ENCODE data around the gene EBNA1BP2. TPM values are rescaled to one million over a fixed set of nuclear protein-coding genes. Genes with fewer than 3 reads are reported as not detected.

Gene EBNA1BP2
- total RNA-seq, 4 donors from 2014 or later, result 41.5 to 110 (median 49.9) TPM

- TF ChIP-seq CTCF (IDR thresholded peaks at IDR 0.05), result no peak
- DNase-seq (ENCODE audit: low spot score) (peak; percentile 55), ATAC-seq (ENCODE audit: low FRiP score) (peak; percentile 80)
Observed at GRCh38 chr1:43172527-43172972, 460 bp upstream of the EBNA1BP2 start.

DNA sequence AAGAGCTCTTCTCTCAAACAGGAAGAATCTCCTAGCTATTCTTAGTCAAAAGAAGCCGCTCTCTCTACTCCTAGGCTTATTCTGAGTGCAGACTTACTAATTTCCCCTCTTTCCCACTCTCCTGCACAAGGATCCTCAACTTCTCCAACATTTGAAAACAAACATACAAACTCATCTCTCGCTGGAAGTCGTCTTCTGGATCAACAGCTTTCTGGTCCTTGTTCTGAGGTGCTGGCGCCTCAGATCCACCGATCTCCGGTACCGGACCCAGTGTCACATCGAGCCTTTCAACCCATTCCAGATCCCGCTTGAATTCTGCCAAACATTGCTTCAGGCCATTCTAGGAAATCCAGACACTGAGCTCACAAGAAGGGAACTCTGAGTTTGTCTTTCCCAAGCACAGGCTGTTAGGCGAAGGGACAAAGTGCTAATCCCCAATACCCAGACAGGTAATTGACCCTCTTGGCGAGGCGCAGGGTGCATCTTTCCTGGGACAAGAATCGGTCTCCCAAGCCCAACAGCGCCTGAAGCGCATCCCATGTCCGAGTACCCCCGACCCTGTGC is 696 bp downstream of the EBNA1BP2 start:
- no peak for TF ChIP-seq CTCF (IDR thresholded peaks at IDR 0.05)
- ATAC-seq (ENCODE audit: low FRiP score) (no peak), DNase-seq (ENCODE audit: low spot score) (no peak)

DNA sequence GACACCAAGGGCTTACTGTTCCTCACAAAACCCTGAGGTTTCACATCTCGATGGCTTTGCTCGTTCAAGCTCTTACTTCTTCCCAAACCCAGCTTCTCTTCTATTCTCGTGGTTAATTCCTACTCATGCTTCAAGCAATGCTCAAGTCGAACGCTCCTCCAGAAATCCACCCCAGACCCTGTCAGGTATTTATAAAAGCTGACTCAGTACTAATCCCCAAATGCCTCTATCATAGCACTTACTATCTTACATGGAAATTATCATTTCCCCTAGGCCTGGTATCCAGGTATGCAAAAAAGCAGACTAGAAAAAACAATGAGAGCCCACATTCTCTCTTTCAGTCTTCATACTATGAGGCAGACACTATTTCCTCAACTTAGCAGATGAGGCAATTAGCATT is 6.3 kb downstream of the EBNA1BP2 start:
- DNase-seq (ENCODE audit: low spot score), result no peak
- TF ChIP-seq CTCF (IDR thresholded peaks at IDR 0.05), result no peak

GRCh38 chr1:43165162-43165561 is 6.9 kb downstream of the EBNA1BP2 start:
- DNase-seq (ENCODE audit: low spot score), result no peak
- no peak for TF ChIP-seq CTCF (IDR thresholded peaks at IDR 0.05)
- ATAC-seq (ENCODE audit: low FRiP score), result no peak

More for the DNA sequence above, 6.3 kb downstream of the EBNA1BP2 start:
- no peak for ATAC-seq (ENCODE audit: low FRiP score)

DNA sequence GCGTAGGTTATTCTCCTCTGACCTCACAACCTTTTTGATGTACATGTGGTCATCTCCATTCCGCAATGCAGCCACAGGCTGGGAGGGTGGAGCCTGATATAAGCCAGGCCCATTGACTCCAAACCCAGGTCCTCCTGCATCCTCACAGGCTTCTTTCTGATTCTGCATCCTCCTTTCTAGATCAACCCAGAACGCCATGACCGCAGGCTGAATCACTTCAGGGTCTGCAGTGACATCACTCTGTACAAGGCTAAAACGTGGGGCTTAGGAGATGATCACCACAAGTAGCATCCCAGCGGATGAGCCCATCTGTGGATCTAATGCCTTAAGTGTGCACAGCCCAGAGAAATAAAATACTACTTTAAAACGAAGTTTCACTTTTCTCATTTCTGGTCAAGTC is 16.1 kb downstream of the EBNA1BP2 start:
- no peak for ATAC-seq (ENCODE audit: low FRiP score)
- no peak for TF ChIP-seq CTCF (IDR thresholded peaks at IDR 0.05)

GRCh38 chr1:43153443-43153842 is 18.6 kb downstream of the EBNA1BP2 start:
- ATAC-seq (ENCODE audit: low FRiP score) (no peak), DNase-seq (ENCODE audit: low spot score) (no peak)
- TF ChIP-seq CTCF (IDR thresholded peaks at IDR 0.05), result no peak

More for the DNA sequence above, 16.1 kb downstream of the EBNA1BP2 start:
- DNase-seq (ENCODE audit: low spot score), result no peak

DNA sequence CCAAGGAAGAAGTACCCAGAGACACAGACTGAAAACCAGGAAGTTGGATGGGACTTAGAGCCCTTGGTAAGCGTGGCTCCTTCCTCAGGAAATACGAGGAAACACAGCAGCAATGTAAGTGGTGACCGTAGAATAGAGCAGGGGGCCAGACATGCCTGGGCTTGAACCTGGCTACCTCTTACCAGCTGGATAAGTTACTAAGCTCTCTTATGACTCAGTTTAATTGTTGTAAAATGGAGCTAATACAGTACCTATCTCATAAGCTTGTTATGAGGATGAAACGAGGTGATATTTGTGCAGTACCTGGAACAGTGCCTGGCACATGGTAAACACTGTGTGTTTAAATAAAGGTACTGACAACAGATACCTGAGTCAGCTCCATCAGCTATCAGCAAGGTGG is 19.2 kb downstream of the EBNA1BP2 start:
- ATAC-seq (ENCODE audit: low FRiP score), result no peak
- no peak for TF ChIP-seq CTCF (IDR thresholded peaks at IDR 0.05)
- no peak for DNase-seq (ENCODE audit: low spot score)
